IMR-90 (cell line): ENCODE data around the gene PIP5K1B. TPM values are rescaled to one million over a fixed set of nuclear protein-coding genes. Genes with fewer than 3 reads are reported as not detected.

ENCODE experiments used
- ATAC-seq: fragments of 200-7000 bp; cut with Tn5 transposase; 2 replicates; pipeline ENCODE4 v1.9.1; 2020; ENCODE audit warnings: low read depth, mild to moderate bottlenecking, moderate library complexity
- BruUV-seq: library from RNA; stranded (reverse); fragments of 400-500 nt; replicated peaks from 2 replicates; lab custom pipeline; 2021; lab: Mats Ljungman, UMichigan
- CTCF ChIA-PET: fragments of 300-600 bp; formaldehyde crosslinking; extraction: SDS; loops from one replicate; lab custom pipeline; 2021; ENCODE audit warnings: antibody characterized with exemption; lab: Yijun Ruan, JAX
- POLR2A ChIA-PET: fragments of 300-600 bp; sonication (Branson Sonifier 250); formaldehyde crosslinking; loops from one replicate; lab custom pipeline; 2022; ENCODE audit warnings: antibody characterized with exemption; ENCODE audit not compliant: unreplicated experiment; lab: Charles Lee
- DNase-seq: peaks from one replicate; pipeline ENCODE4 v3.0.0; 2013
- H2AFZ ChIP-seq: replicated peaks from 2 replicates; pipeline ENCODE3; 2013; ENCODE audit warnings: low read length, mild to moderate bottlenecking; ENCODE audit not compliant: poor library complexity
- H2AK5ac ChIP-seq: 2 replicates; pipeline ENCODE4 v1.6.1; 2013; ENCODE audit warnings: low read depth, low read length, inconsistent platforms
- H2AK9ac ChIP-seq: replicated peaks from 2 replicates; pipeline ENCODE3; 2013; ENCODE audit warnings: mild to moderate bottlenecking, low read depth, low read length, moderate library complexity; ENCODE audit not compliant: poor library complexity
- H2BK120ac ChIP-seq: 2 replicates; pipeline ENCODE4 v1.6.1; 2013; ENCODE audit warnings: low read depth, low read length, inconsistent platforms
- H2BK15ac ChIP-seq: 3 replicates; pipeline ENCODE4 v1.6.1; 2013; ENCODE audit warnings: low read depth, low read length, inconsistent platforms
- H2BK20ac ChIP-seq: 2 replicates; pipeline ENCODE4 v1.6.1; 2013; ENCODE audit warnings: low read depth, mild to moderate bottlenecking, inconsistent platforms, low read length, moderate library complexity
- H2BK5ac ChIP-seq: 2 replicates; pipeline ENCODE4 v1.6.1; 2013; ENCODE audit warnings: mild to moderate bottlenecking, low read depth, low read length, inconsistent platforms; ENCODE audit not compliant: poor library complexity, severe bottlenecking
- H3K14ac ChIP-seq: replicated peaks from 2 replicates; pipeline ENCODE4 v1.6.1; 2013; ENCODE audit warnings: low read depth, low read length, inconsistent platforms
- H3K18ac ChIP-seq: 2 replicates; pipeline ENCODE4 v1.6.1; 2013; ENCODE audit warnings: low read depth, low read length, control low read depth
- H3K23ac ChIP-seq: 2 replicates; pipeline ENCODE4 v1.6.1; 2013; ENCODE audit warnings: low read depth, low read length, inconsistent platforms
- H3K27ac ChIP-seq: 2 replicates; pipeline ENCODE4 v1.5.1; 2013; ENCODE audit warnings: mild to moderate bottlenecking, control low read depth, low read length; ENCODE audit not compliant: insufficient read depth
- H3K27me3 ChIP-seq: 2 replicates; pipeline ENCODE4 v1.6.1; 2013; ENCODE audit warnings: low read length; ENCODE audit not compliant: control insufficient read depth, insufficient read depth
- H3K36me3 ChIP-seq: 2 replicates; pipeline ENCODE4 v1.6.1; 2013; ENCODE audit warnings: low read length, mixed read lengths; ENCODE audit not compliant: control insufficient read depth, insufficient read depth
- H3K4ac ChIP-seq: 2 replicates; pipeline ENCODE4 v1.6.1; 2013; ENCODE audit warnings: low read depth, low read length, inconsistent platforms
- H3K4me1 ChIP-seq: 2 replicates; pipeline ENCODE4 v1.6.1; 2013; ENCODE audit warnings: low read length, mixed read lengths; ENCODE audit not compliant: control insufficient read depth, insufficient read depth
- H3K4me2 ChIP-seq: 2 replicates; pipeline ENCODE4 v1.6.1; 2013; ENCODE audit warnings: low read depth, mild to moderate bottlenecking, control low read depth, low read length, moderate library complexity
- H3K4me3 ChIP-seq: 2 replicates; pipeline ENCODE4 v1.5.1; 2013; ENCODE audit warnings: low read depth, mild to moderate bottlenecking, control low read depth, low read length, moderate library complexity; ENCODE audit not compliant: insufficient read depth
- H3K56ac ChIP-seq: 2 replicates; pipeline ENCODE4 v1.6.1; 2013; ENCODE audit warnings: low read length, inconsistent platforms; ENCODE audit not compliant: insufficient read depth; ENCODE audit errors: extremely low read depth
- H3K79me1 ChIP-seq, 2 experiments: 2 replicates each; pipeline ENCODE4 v1.6.1; 2013; ENCODE audit warnings: low read length in 2 of 2, inconsistent platforms in 1 of 2, low read depth in 1 of 2
- H3K9ac ChIP-seq: 2 replicates; pipeline ENCODE4 v1.6.1; 2013; ENCODE audit warnings: low read depth, low read length, control low read depth
- H3K9me1 ChIP-seq: 2 replicates; pipeline ENCODE4 v1.6.1; 2013; ENCODE audit warnings: low read length, inconsistent platforms; ENCODE audit not compliant: insufficient read depth
- H3K9me3 ChIP-seq: 2 replicates; pipeline ENCODE4 v1.6.1; 2013; ENCODE audit warnings: low read length; ENCODE audit not compliant: control insufficient read depth, insufficient read depth
- H4K20me1 ChIP-seq: 2 replicates; pipeline ENCODE4 v1.6.1; 2013; ENCODE audit warnings: low read length, inconsistent platforms; ENCODE audit not compliant: insufficient read depth
- H4K5ac ChIP-seq: 2 replicates; pipeline ENCODE4 v1.6.1; 2013; ENCODE audit warnings: mild to moderate bottlenecking, low read depth, low read length, control low read depth
- H4K8ac ChIP-seq, 2 experiments: 2 replicates each; pipeline ENCODE4 v1.6.1; 2013; ENCODE audit warnings: low read depth in 2 of 2, low read length in 2 of 2, control low read depth in 1 of 2, inconsistent platforms in 1 of 2
- H4K91ac ChIP-seq: 2 replicates; pipeline ENCODE4 v1.6.1; 2013; ENCODE audit warnings: low read depth, low read length, inconsistent platforms; ENCODE audit not compliant: insufficient read depth
- BHLHE40 ChIP-seq: fragments of 150-350 bp; IDR thresholded peaks from 2 replicates; pipeline ENCODE4 v1.6.1; 2016; ENCODE audit warnings: mild to moderate bottlenecking, low read depth, low read length
- CHD1 ChIP-seq: IDR thresholded peaks from 2 replicates; pipeline ENCODE4 v1.6.1; 2012; ENCODE audit warnings: low read depth, low read length, improper control_type of control experiment
- CTCF ChIP-seq: conservative IDR thresholded peaks from 2 replicates; pipeline ENCODE4 v1.5.1; 2012; ENCODE audit warnings: mild to moderate bottlenecking, low read depth, low read length, improper control_type of control experiment
- FOS ChIP-seq: fragments of 150-350 bp; IDR thresholded peaks from 2 replicates; pipeline ENCODE4 v1.6.1; 2016; ENCODE audit warnings: low read depth, low read length
- NFE2L2 ChIP-seq: fragments of 150-350 bp; IDR thresholded peaks from 2 replicates; pipeline ENCODE4 v1.6.1; 2016; ENCODE audit warnings: low read depth, mild to moderate bottlenecking, low read length
- POLR2A ChIP-seq: IDR thresholded peaks from 2 replicates; pipeline ENCODE4 v1.6.1; 2012; ENCODE audit warnings: mild to moderate bottlenecking, low read depth, low read length
- RFX5 ChIP-seq: IDR thresholded peaks from 2 replicates; pipeline ENCODE4 v1.8.0; 2012; ENCODE audit warnings: low read depth, mild to moderate bottlenecking, low read length, moderate library complexity
- WGBS, 2 experiments: methylation state at CpG; one replicate each; pipeline versions ENCODE4 v1.1.5 to v1.1.7; 2013; ENCODE audit warnings: missing lambda C conversion rate in 2 of 2; ENCODE audit not compliant: insufficient read length in 1 of 2; ENCODE audit errors: extremely low coverage in 2 of 2; 5-methylcytosine and 5-hydroxymethylcytosine counted together
- dilution Hi-C: fragments of 300-500 bp; cut with HindIII; formaldehyde crosslinking; loops from one replicate; pipeline ENCODE4 v1.14.3; 2018; ENCODE audit warnings: low sequenced_read_pairs; ENCODE audit not compliant: unreplicated experiment
- in situ Hi-C: fragments of 300-500 bp; cut with MboI; formaldehyde crosslinking; loops from 3 replicates; pipeline ENCODE4 v1.14.3; 2019; ENCODE audit warnings: low sequenced_read_pairs, inconsistent platforms, mixed read lengths
- intact Hi-C: fragments of 100-400 bp; cut with micrococcal nuclease; formaldehyde crosslinking; loops from 2 replicates; pipeline ENCODE4 v1.10.0; 2022
- polyA plus RNA-seq, 3 experiments: library from polyadenylated mRNA; depleted of rRNA; stranded (reverse); fragments of >200 nt; gene quantifications; 2 replicates each; pipeline ENCODE4 v1.2.3, GENCODE V29; 2012; ENCODE audit warnings: low replicate concordance in 1 of 3
- total RNA-seq: library from RNA; depleted of rRNA; stranded (reverse); fragments of >200 nt; gene quantifications from 2 replicates; pipeline ENCODE4 v1.2.3, GENCODE V29; 2012

Gene PIP5K1B
- total and polyA plus RNA-seq, 2 of the 4 experiments (the other 2 are of a cell fraction) = not detected

- no peak overlapping the region for H2AFZ ChIP-seq
- in situ Hi-C loops (no loop called here), intact Hi-C loops (no loop called here), dilution Hi-C loops (no loop called here)
- H3K14ac ChIP-seq = no peak overlapping the region
- no peak overlapping the region for H4K5ac ChIP-seq
- no TSS peak for BruUV-seq
- CTCF ChIA-PET = no interaction called here
- no peak overlapping the region for H3K4me3 ChIP-seq
- H3K9ac ChIP-seq = no peak overlapping the region
- H4K8ac ChIP-seq = no peak overlapping the region
- no peak overlapping the region for H3K23ac ChIP-seq
- no peaks in the 10 kb centered on the region; the same call in 1 of the 2 replicates for H3K9me1 ChIP-seq
- H2BK15ac ChIP-seq = no peak overlapping the region
- H3K27ac ChIP-seq = no peak overlapping the region
- H2AK5ac ChIP-seq = no peak overlapping the region
- H3K36me3 ChIP-seq = peaks cover 16% of the 10 kb centered on the region
- H3K79me1 ChIP-seq = peaks cover 2 to 13% of the 10 kb centered on the region in 2 experiments
- no peak overlapping the region for H3K4ac ChIP-seq
- H3K4me1 ChIP-seq = peaks cover 8% of the 10 kb centered on the region
- no peak overlapping the region for H2BK20ac ChIP-seq
- DNase-seq (no peak), ATAC-seq (no peak)
- H3K27me3 ChIP-seq = no peaks in the 10 kb centered on the region
- H3K56ac ChIP-seq = no peak overlapping the region
- H2AK9ac ChIP-seq = no peak overlapping the region
- 86% methylated on average over 1 of the region's 4 CpGs; no CpG with 5 or more reads in 1 of the 2 experiments for WGBS, 2 experiments
- no peak overlapping the region for H2BK120ac ChIP-seq
- no peaks in the 10 kb centered on the region; the same call in 1 of the 2 replicates for H4K20me1 ChIP-seq
- no peak overlapping the region for H3K18ac ChIP-seq
- no peaks in the 10 kb centered on the region for H3K9me3 ChIP-seq
- no peak for TF ChIP-seq NFE2L2
- TF ChIP-seq CHD1 = no peak
- TF ChIP-seq RFX5 = no peak
- no peak for TF ChIP-seq CTCF
- TF ChIP-seq BHLHE40 = no peak
- no peak for TF ChIP-seq POLR2A
- TF ChIP-seq FOS = no peak
- POLR2A ChIA-PET = no interaction called here
- no peak overlapping the region for H3K4me2 ChIP-seq
- H4K91ac ChIP-seq = no peak overlapping the region
- H2BK5ac ChIP-seq = no peak overlapping the region
These were observed 342.3 kb downstream of the PIP5K1B start for GRCh38 chr9:69047371-69047770.
